Activated CD4-positive, alpha-beta T cell treated with anti-CD3 and anti-CD28 coated beads, Interleukin-2, amount 10 ng/mL, durations not matched to agents 7 days and 5 days (primary cell): Measurements from ENCODE around the gene SKP1. TPM values are rescaled to one million over a fixed set of nuclear protein-coding genes. Genes with fewer than 3 reads are reported as not detected.
A peak's percentile ranks its signal among the peaks of the same experiment; 100 is the strongest.

ENCODE experiments used
- CTCF ChIA-PET: fragments of 350-600 bp; sonication (Branson Sonifier 250); formaldehyde crosslinking; loops from one replicate; lab custom pipeline; 2021; ENCODE audit warnings: antibody characterized with exemption; lab: Charles Lee
- POLR2A ChIA-PET: fragments of 350-600 bp; sonication (Branson Sonifier 250); formaldehyde crosslinking; loops from one replicate; lab custom pipeline; 2021; ENCODE audit warnings: antibody characterized with exemption; lab: Charles Lee
- DNase-seq: peaks from one replicate; pipeline ENCODE4 v3.0.0-alpha.2; 2020
- H3K27ac Mint-ChIP-seq: one replicate; pipeline ENCODE4 v1.8.0; 2021; ENCODE audit warnings: mild to moderate bottlenecking, moderate library complexity, mixed read lengths
- H3K27me3 Mint-ChIP-seq: one replicate; pipeline ENCODE4 v1.8.0; 2021; ENCODE audit warnings: mixed read lengths
- H3K36me3 Mint-ChIP-seq: one replicate; pipeline ENCODE4 v1.8.0; 2021; ENCODE audit warnings: low read depth, mixed read lengths
- H3K4me1 Mint-ChIP-seq: one replicate; pipeline ENCODE4 v1.8.0; 2021; ENCODE audit warnings: mixed read lengths
- H3K4me3 Mint-ChIP-seq: one replicate; pipeline ENCODE4 v1.8.0; 2021; ENCODE audit warnings: mild to moderate bottlenecking, moderate library complexity, mixed read lengths
- H3K9me3 Mint-ChIP-seq: one replicate; pipeline ENCODE4 v1.8.0; 2021; ENCODE audit warnings: mixed read lengths
- total RNA-seq, 2 experiments: library from RNA; stranded (reverse); gene quantifications; one replicate each; pipeline ENCODE4 v1.2.3, GENCODE V29; 2021

SKP1 gene
- total RNA-seq, 2 experiments from 2014 or later = 194 to 197 TPM

DNA sequence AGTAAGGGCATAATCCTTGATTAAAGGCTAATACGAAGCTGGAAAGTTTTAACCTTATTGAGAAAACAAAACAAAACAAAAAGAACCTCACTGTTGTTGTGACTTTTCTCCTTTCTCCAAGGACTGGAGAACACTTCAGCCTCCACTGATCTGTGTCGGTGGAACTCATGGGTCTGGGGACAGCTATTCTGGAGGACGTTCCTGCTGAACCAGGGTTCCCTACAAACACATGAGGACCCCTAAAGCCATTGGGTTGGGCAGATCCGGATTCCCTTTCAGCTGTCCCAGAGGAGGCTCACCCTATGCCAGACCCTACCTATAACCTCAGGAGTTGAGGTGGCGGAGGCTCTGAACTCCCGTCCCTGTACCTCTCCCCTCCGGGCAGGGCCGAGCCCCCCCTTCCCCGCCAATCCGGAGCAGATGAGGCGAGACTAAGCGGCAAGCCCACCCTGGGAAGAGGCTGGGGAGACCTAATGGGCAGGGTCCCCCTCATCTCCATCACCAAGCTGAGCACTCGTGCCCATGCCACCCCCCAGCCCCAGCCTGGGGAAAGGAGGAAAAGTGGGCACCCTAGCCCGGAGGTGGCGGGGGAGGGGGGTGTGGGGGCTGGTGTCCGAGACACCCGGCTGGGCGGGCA, 63.9 kb downstream of the SKP1 start:
- ChIA-PET POLR2A (interaction anchor here (0.7 to 1.3 kb wide), 2 partner anchors 8 to 16 kb away, joined by 3 to 6 read pairs; no protein-coding TSS in a partner anchor), CTCF (interaction anchor here (0.9 to 4.1 kb wide), 11 partner anchors 9 to 73 kb away, joined by 3 to 40 read pairs (median 8); no protein-coding TSS in a partner anchor)
- peaks cover 8% of the 10 kb centered on the region for H3K27me3 Mint-ChIP-seq
- peaks cover 25% of the 10 kb centered on the region for H3K36me3 Mint-ChIP-seq
- H3K4me3 Mint-ChIP-seq = peak overlapping the region; percentile 81
- H3K27ac Mint-ChIP-seq = peak overlapping the region; percentile 77
- no peak for DNase-seq
- peaks cover 64% of the 10 kb centered on the region for H3K4me1 Mint-ChIP-seq
- H3K9me3 Mint-ChIP-seq = no peaks in the 10 kb centered on the region

DNA sequence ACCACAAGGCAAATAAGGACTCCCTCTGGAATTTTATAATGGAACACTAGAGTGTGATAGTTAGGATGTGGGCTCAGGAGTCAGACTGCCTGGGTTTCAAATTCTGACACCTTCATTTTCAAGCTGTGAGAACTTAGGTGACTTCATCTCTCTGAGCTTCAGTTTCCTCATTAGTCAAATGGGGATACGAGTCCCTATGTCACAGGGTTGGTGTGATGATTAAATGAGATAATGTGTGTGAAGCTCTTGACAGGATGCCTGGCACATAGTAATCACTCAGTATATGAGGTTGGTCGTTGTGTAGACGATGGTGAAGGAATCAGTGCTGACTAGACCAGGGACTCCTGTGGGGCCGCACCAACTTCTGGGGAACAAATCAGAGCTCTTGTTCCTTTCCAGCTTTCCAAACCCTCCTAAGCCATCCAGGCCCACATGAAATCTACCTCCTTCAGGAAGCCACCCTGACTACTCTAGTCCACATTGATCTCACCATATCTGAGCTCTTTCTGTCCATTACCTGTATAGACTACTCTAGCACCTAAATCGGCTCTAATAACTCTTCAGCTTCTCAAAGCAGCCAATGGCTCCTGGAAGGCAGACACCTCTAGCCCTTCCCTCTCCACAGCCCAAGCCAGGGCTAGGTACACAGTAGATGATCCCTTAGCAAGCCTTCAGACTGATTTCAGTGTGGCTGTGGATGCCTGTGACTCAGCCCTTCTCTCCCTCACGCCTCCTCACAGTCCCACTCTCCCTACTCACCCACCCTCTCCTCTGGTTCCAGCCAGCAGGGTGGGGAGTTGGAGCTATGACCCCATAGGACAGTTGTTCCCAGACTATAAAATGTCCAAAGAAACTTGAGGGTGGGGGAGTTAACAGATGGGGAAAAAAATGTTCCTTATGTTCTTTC, 64.8 kb downstream of the SKP1 start:
- H3K27me3 Mint-ChIP-seq = peaks cover 8% of the 10 kb centered on the region
- DNase-seq = peak; percentile 45
- peaks cover 16% of the 10 kb centered on the region for H3K36me3 Mint-ChIP-seq
- ChIA-PET CTCF (interaction anchor here (0.9 to 4.1 kb wide), 15 partner anchors 9 to 416 kb away, joined by 3 to 40 read pairs (median 5); no protein-coding TSS in a partner anchor), POLR2A (interaction anchor here (0.7 to 1.3 kb wide), 6 partner anchors 8 to 26 kb away, joined by 3 to 6 read pairs (median 4); no protein-coding TSS in a partner anchor)
- H3K4me3 Mint-ChIP-seq = peak overlapping the region; percentile 81
- H3K4me1 Mint-ChIP-seq = peaks cover 66% of the 10 kb centered on the region
- H3K27ac Mint-ChIP-seq = peak overlapping the region; percentile 77
- H3K9me3 Mint-ChIP-seq = no peaks in the 10 kb centered on the region

DNA sequence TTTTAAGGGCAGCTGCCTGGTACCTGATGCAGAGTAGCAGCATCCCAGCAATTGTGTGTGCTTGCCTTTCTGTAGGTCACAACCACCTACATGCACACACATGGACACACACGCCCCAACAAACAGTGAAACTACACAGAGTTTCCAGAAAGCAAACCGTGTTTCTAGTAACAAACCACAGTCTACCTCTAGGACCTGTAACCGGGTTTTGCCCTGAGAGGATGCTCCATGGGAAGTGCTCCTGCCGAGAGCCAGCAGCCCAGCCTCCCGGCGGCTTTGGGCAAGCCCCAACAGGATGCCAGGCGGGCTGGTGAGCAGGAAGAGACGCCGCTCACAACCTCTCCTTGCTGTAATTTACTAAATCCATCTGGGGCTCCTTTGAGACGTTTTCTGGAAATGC, 66.4 kb downstream of the SKP1 start:
- DNase-seq = no peak
- H3K4me3 Mint-ChIP-seq = no peak overlapping the region
- peaks cover 78% of the 10 kb centered on the region for H3K4me1 Mint-ChIP-seq
- CTCF ChIA-PET = interaction anchor here (1.5 to 4.1 kb wide), 5 partner anchors 7 to 417 kb away, joined by 4 to 40 read pairs (median 23); no protein-coding TSS in a partner anchor
- H3K27ac Mint-ChIP-seq = peak overlapping the region; percentile 72
- H3K27me3 Mint-ChIP-seq = peaks cover 8% of the 10 kb centered on the region
- H3K36me3 Mint-ChIP-seq = peaks cover under 1% of the 10 kb centered on the region
- POLR2A ChIA-PET = interaction anchor here (0.6 kb wide), 1 partner anchor 18 kb away, joined by 3 read pairs; no protein-coding TSS in a partner anchor
- H3K9me3 Mint-ChIP-seq = no peaks in the 10 kb centered on the region

DNA sequence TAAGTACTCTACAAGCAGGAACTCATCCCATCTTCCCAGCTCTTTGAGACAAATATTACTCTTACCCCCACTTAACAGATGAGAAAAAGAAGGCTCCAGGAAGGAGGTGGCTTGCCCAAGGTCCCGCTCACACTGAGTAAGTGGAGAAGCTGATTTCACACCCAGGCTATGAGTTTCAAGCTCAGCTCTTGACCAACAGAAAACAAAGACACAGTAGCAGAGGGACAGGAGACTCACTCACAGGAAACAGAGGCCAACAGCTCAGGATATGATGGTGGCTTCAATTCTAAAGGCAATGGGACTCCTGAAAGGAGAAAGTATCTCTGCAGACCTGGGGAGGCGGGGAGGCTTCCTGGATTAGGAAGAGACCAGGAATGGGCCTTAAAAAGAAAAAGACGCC, 69.0 kb downstream of the SKP1 start:
- peaks cover 2% of the 10 kb centered on the region for H3K36me3 Mint-ChIP-seq
- CTCF ChIA-PET = interaction anchor here (1.1 to 1.7 kb wide), 7 partner anchors 9 to 24 kb away, joined by 3 to 6 read pairs (median 4); no protein-coding TSS in a partner anchor
- H3K27me3 Mint-ChIP-seq = peaks cover 3% of the 10 kb centered on the region
- H3K4me1 Mint-ChIP-seq = peaks cover 92% of the 10 kb centered on the region
- POLR2A ChIA-PET = no interaction called here
- H3K4me3 Mint-ChIP-seq = no peak overlapping the region
- no peaks in the 10 kb centered on the region for H3K9me3 Mint-ChIP-seq
- no peak for DNase-seq
- H3K27ac Mint-ChIP-seq = peak overlapping the region; percentile 56

- Mint-ChIP-seq H3K4me1 (peaks cover 88% of the 10 kb centered on the region), H3K27ac (peak overlapping the region; percentile 56), H3K4me3 (no peak overlapping the region), H3K27me3 (peaks cover 3% of the 10 kb centered on the region), H3K36me3 (peaks cover 2% of the 10 kb centered on the region), H3K9me3 (no peaks in the 10 kb centered on the region)
- POLR2A ChIA-PET = no interaction called here
- CTCF ChIA-PET = interaction anchor here (1.1 to 1.7 kb wide), 7 partner anchors 9 to 24 kb away, joined by 3 to 6 read pairs (median 4); no protein-coding TSS in a partner anchor
- DNase-seq = no peak
These were observed 69.6 kb downstream of the SKP1 start for GRCh38 chr5:134106991-134107701.

- POLR2A ChIA-PET = interaction anchor here (0.5 kb wide), 1 partner anchor 8 kb away, joined by 3 read pairs; no protein-coding TSS in a partner anchor
- peak overlapping the region; percentile 92 for H3K27ac Mint-ChIP-seq
- H3K27me3 Mint-ChIP-seq = no peaks in the 10 kb centered on the region
- peak overlapping the region; percentile 63 for H3K4me3 Mint-ChIP-seq
- peaks cover 2% of the 10 kb centered on the region for H3K36me3 Mint-ChIP-seq
- peaks cover 89% of the 10 kb centered on the region for H3K4me1 Mint-ChIP-seq
- no peak for DNase-seq
- H3K9me3 Mint-ChIP-seq = no peaks in the 10 kb centered on the region
- CTCF ChIA-PET = interaction anchor here (0.6 to 3.8 kb wide), 5 partner anchors 7 to 81 kb away, joined by 3 to 15 read pairs (median 4); no protein-coding TSS in a partner anchor
These were observed 72.6 kb downstream of the SKP1 start for GRCh38 chr5:134103998-134104654.

DNA sequence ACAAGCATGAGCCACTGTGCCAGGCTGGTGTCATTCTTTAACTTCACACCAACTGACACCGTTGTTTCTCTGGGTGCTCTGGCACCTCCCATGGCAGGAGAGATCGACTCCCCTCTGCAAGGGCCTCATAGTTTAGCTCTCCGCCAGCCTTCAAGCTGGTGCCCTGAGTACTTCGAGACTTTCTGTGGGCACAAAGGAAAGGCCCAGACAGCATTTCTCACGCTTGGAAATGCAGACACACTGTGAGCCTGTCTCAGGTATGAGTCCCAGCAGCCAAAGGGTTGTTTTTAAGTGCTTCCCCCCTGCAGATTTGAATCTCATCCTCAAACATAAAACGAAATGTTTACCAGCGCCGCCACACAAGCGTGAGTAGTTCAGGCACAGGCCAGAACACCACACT, 73.4 kb downstream of the SKP1 start:
- peaks cover 2% of the 10 kb centered on the region for H3K36me3 Mint-ChIP-seq
- CTCF ChIA-PET = interaction anchor here (1.2 to 5.2 kb wide), 6 partner anchors 8 to 29 kb away, joined by 3 to 30 read pairs (median 13); no protein-coding TSS in a partner anchor
- DNase-seq = no peak
- H3K27ac Mint-ChIP-seq = peak overlapping the region; percentile 92
- no peaks in the 10 kb centered on the region for H3K9me3 Mint-ChIP-seq
- no peaks in the 10 kb centered on the region for H3K27me3 Mint-ChIP-seq
- H3K4me3 Mint-ChIP-seq = peak overlapping the region; percentile 12
- peaks cover 91% of the 10 kb centered on the region for H3K4me1 Mint-ChIP-seq
- POLR2A ChIA-PET = no interaction called here

DNA sequence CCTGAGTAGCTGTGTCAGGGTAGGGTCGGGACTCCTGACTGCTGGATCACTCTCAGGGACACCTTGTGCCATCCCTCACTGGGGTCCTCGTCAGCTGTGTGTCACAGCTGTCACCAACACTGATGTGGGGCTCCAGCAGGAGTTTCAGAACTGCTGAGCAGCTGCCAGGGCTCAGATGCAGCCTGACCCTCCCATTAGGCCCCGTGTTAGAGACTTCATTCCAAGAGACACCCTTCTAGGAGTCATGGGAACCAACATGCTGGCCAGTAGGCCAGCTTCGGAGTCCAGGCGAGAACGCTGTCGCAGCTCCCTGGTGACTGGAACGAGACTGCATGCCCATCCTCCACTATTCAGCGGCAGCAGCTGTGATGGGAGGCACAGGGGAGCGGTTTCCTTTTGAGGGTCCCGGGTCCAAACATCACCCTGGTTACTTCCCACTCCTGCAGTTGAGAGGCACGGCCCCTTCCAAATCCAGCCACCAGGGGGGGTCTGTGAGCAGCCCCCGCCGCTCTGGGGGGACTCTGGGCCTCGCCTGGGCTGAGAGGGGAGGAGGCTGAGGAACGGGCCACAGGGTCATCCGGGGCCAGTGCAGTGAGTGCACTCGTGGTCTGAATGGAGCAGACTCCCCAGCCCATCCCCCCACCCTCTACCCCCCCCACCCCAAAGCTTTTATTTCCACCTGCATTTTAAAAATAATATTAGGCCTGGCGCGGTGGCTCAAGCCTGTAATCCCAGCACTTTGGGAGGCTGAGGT, 74.9 kb downstream of the SKP1 start:
- ChIA-PET POLR2A (no interaction called here), CTCF (interaction anchor here (0.7 to 6.0 kb wide), 18 partner anchors 9 to 171 kb away, joined by 3 to 44 read pairs (median 6); no protein-coding TSS in a partner anchor)
- peaks cover 90% of the 10 kb centered on the region for H3K4me1 Mint-ChIP-seq
- no peaks in the 10 kb centered on the region for H3K9me3 Mint-ChIP-seq
- peak; percentile 67 for DNase-seq
- H3K4me3 Mint-ChIP-seq = no peak overlapping the region
- H3K36me3 Mint-ChIP-seq = peaks cover 2% of the 10 kb centered on the region
- H3K27me3 Mint-ChIP-seq = peaks cover 1% of the 10 kb centered on the region
- H3K27ac Mint-ChIP-seq = peak overlapping the region; percentile 46

DNA sequence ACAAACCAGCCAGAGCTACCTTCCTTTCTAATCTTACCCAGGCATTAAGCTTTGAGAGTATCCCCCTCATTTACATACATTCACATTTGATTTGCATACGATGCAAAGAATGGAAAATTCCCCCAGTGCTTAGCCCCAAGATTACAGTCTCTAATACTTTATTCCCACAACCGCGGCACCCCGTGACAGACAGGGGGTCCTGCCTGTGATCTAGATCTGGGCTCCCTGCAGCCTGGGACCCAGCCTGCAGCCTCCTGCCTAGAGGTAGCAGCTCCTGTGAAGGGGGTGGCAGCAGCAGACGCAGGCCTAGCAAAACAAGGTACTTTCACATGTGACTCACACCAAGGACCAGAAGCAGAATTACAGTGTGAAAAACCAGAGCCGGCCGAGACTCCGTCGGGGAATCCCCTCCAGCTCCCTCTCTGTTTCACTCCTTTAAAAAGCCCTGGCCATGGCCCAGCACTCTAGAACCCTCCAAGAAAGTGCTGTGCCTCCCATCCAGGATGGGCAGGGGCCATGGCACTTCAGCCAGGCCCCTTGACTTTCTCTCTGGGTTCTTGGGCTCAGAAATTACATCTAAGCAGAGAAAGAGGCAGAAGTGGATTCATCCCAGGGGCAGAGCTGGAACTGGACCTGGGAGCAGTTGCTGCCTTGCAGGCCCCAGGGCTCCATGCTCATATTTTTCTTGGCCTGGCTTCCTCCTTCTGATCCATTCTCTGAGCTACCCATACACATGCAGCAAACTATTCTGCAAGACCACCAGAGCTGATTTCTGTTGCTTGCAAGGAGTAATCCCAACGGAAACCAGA, 76.3 kb downstream of the SKP1 start:
- H3K9me3 Mint-ChIP-seq = no peaks in the 10 kb centered on the region
- peaks cover 1% of the 10 kb centered on the region for H3K27me3 Mint-ChIP-seq
- ChIA-PET POLR2A (interaction anchor here (1.0 to 1.6 kb wide), 3 partner anchors 11 to 61 kb away, joined by 4 read pairs; no protein-coding TSS in a partner anchor), CTCF (interaction anchor here (0.6 to 6.0 kb wide), 21 partner anchors 11 to 424 kb away, joined by 3 to 44 read pairs (median 6); partner anchors contain the start of gene VDAC1)
- peak overlapping the region; percentile 15 for H3K4me3 Mint-ChIP-seq
- peak overlapping the region; percentile 94 for H3K27ac Mint-ChIP-seq
- H3K4me1 Mint-ChIP-seq = peaks cover 82% of the 10 kb centered on the region
- peaks cover 2% of the 10 kb centered on the region for H3K36me3 Mint-ChIP-seq
- peak; percentile 84 for DNase-seq

DNA sequence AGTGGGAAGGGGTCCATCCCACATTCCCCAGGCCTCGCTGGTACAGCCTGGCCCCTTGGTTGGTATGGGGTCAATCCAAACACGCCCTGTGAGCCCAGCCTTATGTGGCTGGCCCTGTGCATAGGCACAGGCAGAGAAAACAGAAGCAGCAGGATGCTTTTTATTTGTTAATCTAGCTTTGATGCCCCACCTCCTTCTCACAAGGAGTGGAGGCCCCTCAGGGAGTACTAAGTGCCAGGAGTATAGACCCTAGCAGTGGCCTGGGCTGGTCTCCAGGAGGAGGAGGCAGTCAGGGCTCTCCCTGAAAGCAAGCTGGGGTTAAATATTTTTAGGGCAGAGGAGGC, 76.8 kb downstream of the SKP1 start:
- H3K36me3 Mint-ChIP-seq = no peaks in the 10 kb centered on the region
- CTCF ChIA-PET = interaction anchor here (0.6 to 6.0 kb wide), 18 partner anchors 10 to 425 kb away, joined by 3 to 44 read pairs (median 6); partner anchors contain the start of gene VDAC1

More for the DNA sequence above, 76.8 kb downstream of the SKP1 start:
- Mint-ChIP-seq H3K27ac (peak overlapping the region; percentile 94), H3K4me3 (no peak overlapping the region), H3K4me1 (peaks cover 76% of the 10 kb centered on the region), H3K9me3 (no peaks in the 10 kb centered on the region), H3K27me3 (peaks cover 1% of the 10 kb centered on the region)
- DNase-seq = no peak
- POLR2A ChIA-PET = interaction anchor here (1.0 to 1.6 kb wide), 3 partner anchors 12 to 60 kb away, joined by 4 read pairs; no protein-coding TSS in a partner anchor
